A549 (cell line): ENCODE data around the gene PTGES. TPM values are rescaled to one million over a fixed set of nuclear protein-coding genes. Genes with fewer than 3 reads are reported as not detected.

Experiments used
- ATAC-seq, 2 experiments: fragments of 200-7000 bp in 1 of 2; fragments of >200 bp in 1 of 2; cut with Nextera tagmentation in 1 of 2; cut with Tn5 transposase in 1 of 2; 3 replicates each; pipeline versions ENCODE4 v1.8.0 to v1.9.1; 2018 to 2020; ENCODE audit warnings: mild to moderate bottlenecking in 1 of 2, moderate library complexity in 1 of 2
- CTCF ChIA-PET: fragments of 300-600 bp; sonication (Branson Sonifier 250); formaldehyde crosslinking; extraction: SDS; loops from one replicate; lab custom pipeline; 2021; ENCODE audit warnings: antibody characterized with exemption, inconsistent platforms; lab: Yijun Ruan, JAX
- POLR2A ChIA-PET: fragments of 350-600 bp; formaldehyde crosslinking; extraction: SDS; loops from one replicate; lab custom pipeline; 2021; ENCODE audit warnings: antibody characterized with exemption, inconsistent platforms; lab: Yijun Ruan, JAX
- DNase-seq, 2 experiments: peaks; one replicate each; pipeline versions ENCODE4 v3.0.0 to v3.0.0-alpha.2; 2011 to 2016; ENCODE audit warnings: low read depth in 1 of 2, low spot score in 1 of 2
- FAIRE-seq: peaks from 2 replicates; lab custom pipeline; 2011; peaks lifted over from hg19 to GRCh38; lab: Jason Lieb, UNC
- H3K27ac ChIP-seq, 2 experiments: fragments of >200 bp; sonication (Bioruptor Twin); formaldehyde crosslinking; 3 replicates each; pipeline ENCODE4 v1.5.1; 2016 to 2017
- H3K4me1 ChIP-seq: fragments of >200 bp; sonication (Bioruptor Twin); formaldehyde crosslinking; 3 replicates; pipeline ENCODE4 v1.6.1; 2016
- H3K4me2 ChIP-seq: fragments of >200 bp; sonication (Bioruptor Twin); formaldehyde crosslinking; 3 replicates; pipeline ENCODE4 v1.6.1; 2016
- H3K4me3 ChIP-seq: fragments of >200 bp; sonication (Bioruptor Twin); formaldehyde crosslinking; 3 replicates; pipeline ENCODE4 v1.5.1; 2016
- H3K9me3 ChIP-seq: fragments of >200 bp; sonication (Bioruptor Twin); formaldehyde crosslinking; 3 replicates; pipeline ENCODE4 v1.6.1; 2016
- CBX8 ChIP-seq: fragments of 200-600 bp; sonication (generic); IDR thresholded peaks from 2 replicates; pipeline ENCODE4 v1.6.1; 2016
- FOSB ChIP-seq: fragments of 250-450 bp; sonication (Bioruptor Pico); IDR thresholded peaks from 2 replicates; pipeline ENCODE4 v1.5.0; 2020; ENCODE audit warnings: mild to moderate bottlenecking, moderate library complexity
- MAZ ChIP-seq: fragments of 150-350 bp; IDR thresholded peaks from 2 replicates; pipeline ENCODE4 v1.6.1; 2014; ENCODE audit warnings: antibody characterized with exemption, low read depth, low read length, borderline replicate concordance
- MYC ChIP-seq: IDR thresholded peaks from 2 replicates; pipeline ENCODE4 v1.6.1; 2012; ENCODE audit warnings: mild to moderate bottlenecking, inconsistent platforms, low read length, improper control_type of control experiment, borderline replicate concordance
- PHF8 ChIP-seq: fragments of 200-600 bp; sonication (generic); IDR thresholded peaks from 2 replicates; pipeline ENCODE4 v1.6.1; 2016; ENCODE audit warnings: low read depth, mild to moderate bottlenecking, antibody characterized with exemption, moderate library complexity, borderline replicate concordance
- RAD21 ChIP-seq, 2 experiments: fragments of >200 bp in 1 of 2; sonication (Bioruptor Twin) in 1 of 2; formaldehyde crosslinking in 1 of 2; IDR thresholded peaks in 1 of 2; conservative IDR thresholded peaks in 1 of 2; 2 replicates in 1 of 2; 3 replicates in 1 of 2; pipeline ENCODE4 v1.6.1; 2012 to 2018; ENCODE audit warnings: inconsistent platforms in 1 of 2
- RARB ChIP-seq: fragments of 250-450 bp; sonication (Bioruptor Pico); IDR thresholded peaks from 2 replicates; pipeline ENCODE4 v1.8.0; 2021; ENCODE audit warnings: mild to moderate bottlenecking, moderate library complexity
- RCOR1 ChIP-seq: fragments of 150-350 bp; IDR thresholded peaks from 2 replicates; pipeline ENCODE4 v1.6.1; 2014; ENCODE audit warnings: antibody characterized with exemption, low read length, low read depth
- TFCP2L1 ChIP-seq: fragments of 250-450 bp; sonication (Bioruptor Pico); IDR thresholded peaks from 2 replicates; pipeline ENCODE4 v1.5.0; 2021; ENCODE audit warnings: mild to moderate bottlenecking
- ZSCAN20 ChIP-seq: fragments of 250-450 bp; sonication (Bioruptor Pico); IDR thresholded peaks from 2 replicates; pipeline ENCODE4 v1.8.0; 2022; ENCODE audit warnings: mild to moderate bottlenecking, moderate library complexity
- WGBS: methylation state at CpG from one replicate; pipeline ENCODE4 v1.1.6; 2017; ENCODE audit errors: missing lambda C conversion rate; 5-methylcytosine and 5-hydroxymethylcytosine counted together
- polyA plus RNA-seq, 4 experiments: library from polyadenylated mRNA; depleted of rRNA in 3 of 4; stranded (reverse); fragments of >200 nt; fragmentation: RNase III in 1 of 4; extraction: RNeasy Plus Mini Kit Qiagen cat#74134 plus additional on column Dnase treatment in 1 of 4; gene quantifications; 2 replicates in 3 of 4; 3 replicates in 1 of 4; pipeline ENCODE4 v1.2.3, GENCODE V29; 2011 to 2017
- TF ChIP-seq, protein P1 (sequence below): fragments of >200 bp; sonication (Bioruptor Twin); formaldehyde crosslinking; IDR thresholded peaks from 3 replicates; pipeline ENCODE4 v1.6.1; 2016

Gene PTGES
- polyA plus RNA-seq, 2 of the 4 experiments (the other 2 are of a cell fraction), result 19.1 to 58.8 TPM

DNA sequence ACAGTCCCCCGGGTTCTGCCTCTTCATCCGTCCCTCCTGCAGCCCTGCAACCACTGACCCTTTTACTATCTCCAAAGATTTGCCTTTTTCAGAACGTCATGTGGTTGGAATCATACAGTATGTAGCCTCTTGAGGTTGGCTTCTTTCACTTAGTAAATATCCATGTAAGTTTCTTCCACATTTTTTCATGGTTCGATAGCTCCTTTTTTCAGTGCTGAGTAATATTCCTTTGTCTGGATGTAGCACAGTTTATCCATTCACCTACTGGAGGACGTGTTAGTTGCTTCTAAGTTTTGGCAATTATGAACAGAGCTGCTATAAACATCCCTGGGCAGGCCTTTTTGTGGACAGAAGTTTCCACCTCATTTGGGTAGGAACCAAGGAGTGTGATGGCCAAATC, 60.3 kb downstream of the PTGES start:
- no peak for TF ChIP-seq RAD21 (conservative IDR thresholded peaks at IDR 0.05 in 1 of 2, IDR thresholded peaks at IDR 0.05 in 1 of 2)
- no peak for TF ChIP-seq RCOR1
- no peak for TF ChIP-seq FOSB
- TF ChIP-seq PHF8, result no peak
- TF ChIP-seq ZSCAN20 (CRISPR knock-in tag), result no peak
- TF ChIP-seq TFCP2L1 (CRISPR knock-in tag), result no peak
- TF ChIP-seq RARB (CRISPR knock-in tag), result no peak
- TF ChIP-seq MYC, result no peak
- TF ChIP-seq, protein P1, sequence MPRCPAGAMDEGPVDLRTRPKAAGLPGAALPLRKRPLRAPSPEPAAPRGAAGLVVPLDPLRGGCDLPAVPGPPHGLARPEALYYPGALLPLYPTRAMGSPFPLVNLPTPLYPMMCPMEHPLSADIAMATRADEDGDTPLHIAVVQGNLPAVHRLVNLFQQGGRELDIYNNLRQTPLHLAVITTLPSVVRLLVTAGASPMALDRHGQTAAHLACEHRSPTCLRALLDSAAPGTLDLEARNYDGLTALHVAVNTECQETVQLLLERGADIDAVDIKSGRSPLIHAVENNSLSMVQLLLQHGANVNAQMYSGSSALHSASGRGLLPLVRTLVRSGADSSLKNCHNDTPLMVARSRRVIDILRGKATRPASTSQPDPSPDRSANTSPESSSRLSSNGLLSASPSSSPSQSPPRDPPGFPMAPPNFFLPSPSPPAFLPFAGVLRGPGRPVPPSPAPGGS, result no peak
- TF ChIP-seq CBX8, result no peak
- no peak for TF ChIP-seq MAZ
- TF ChIP-seq, all 56 proteins: peak for 0
- WGBS, result 76% methylated on average over 5 of the region's 5 CpGs
- CTCF ChIA-PET, result interaction anchor here (0.6 to 1.4 kb wide), 3 partner anchors 35 to 91 kb away, joined by 3 to 4 read pairs (median 3); no protein-coding TSS in a partner anchor
- Histone ChIP-seq H3K4me1 (peaks cover 12% of the 10 kb centered on the region), H3K9me3 (no peaks in the 10 kb centered on the region), H3K4me3 (no peak overlapping the region), H3K4me2 (no peak overlapping the region), H3K27ac (no peak overlapping the region)
- FAIRE-seq (no peak), ATAC-seq (no peak), DNase-seq (no peak)
- POLR2A ChIA-PET, result no interaction called here

Other genes starting within 250 kb of the PTGES start
- gene C9orf50, start 131.9 kb downstream of the PTGES start, polyA plus RNA-seq (2011; rRNA removed), result 0.10 TPM in 1 of 2 replicates, not detected in the other
- gene C9orf50, start 131.9 kb downstream of the PTGES start, polyA plus RNA-seq (2017; fragmentation: RNase III; extraction: RNeasy Plus Mini Kit Qiagen cat#74134 plus additional on column Dnase treatment), result 0.05 TPM in 1 of 3 replicates, not detected in the others
- 39.2 and 49.4 TPM in 2 replicates for gene NTMT1, start 126.9 kb downstream of the PTGES start, polyA plus RNA-seq (2011; rRNA removed)
- 75.8 to 96.4 TPM (median 92.2 TPM) in 3 replicates for gene NTMT1, start 126.9 kb downstream of the PTGES start, polyA plus RNA-seq (2017; fragmentation: RNase III; extraction: RNeasy Plus Mini Kit Qiagen cat#74134 plus additional on column Dnase treatment)
- 9.2 and 9.4 TPM in 2 replicates for gene ASB6, start 110.9 kb downstream of the PTGES start, polyA plus RNA-seq (2011; rRNA removed)
- 16.3 to 17.3 TPM (median 16.3 TPM) in 3 replicates for gene ASB6, start 110.9 kb downstream of the PTGES start, polyA plus RNA-seq (2017; fragmentation: RNase III; extraction: RNeasy Plus Mini Kit Qiagen cat#74134 plus additional on column Dnase treatment)
- gene PRRX2, start 87.4 kb downstream of the PTGES start, polyA plus RNA-seq (2011; rRNA removed), result 0.90 and 0.95 TPM in 2 replicates
- gene PRRX2, start 87.4 kb downstream of the PTGES start, polyA plus RNA-seq (2017; fragmentation: RNase III; extraction: RNeasy Plus Mini Kit Qiagen cat#74134 plus additional on column Dnase treatment), result 2.2 to 2.7 TPM (median 2.3 TPM) in 3 replicates
- 32.4 and 38.0 TPM in 2 replicates for gene TOR1B, start 50.1 kb upstream of the PTGES start, polyA plus RNA-seq (2011; rRNA removed)
- gene TOR1B, start 50.1 kb upstream of the PTGES start, polyA plus RNA-seq (2017; fragmentation: RNase III; extraction: RNeasy Plus Mini Kit Qiagen cat#74134 plus additional on column Dnase treatment), result 23.3 to 26.9 TPM (median 24.9 TPM) in 3 replicates
- 74.9 and 77.3 TPM in 2 replicates for gene TOR1A, start 71.1 kb upstream of the PTGES start, polyA plus RNA-seq (2011; rRNA removed)
- gene TOR1A, start 71.1 kb upstream of the PTGES start, polyA plus RNA-seq (2017; fragmentation: RNase III; extraction: RNeasy Plus Mini Kit Qiagen cat#74134 plus additional on column Dnase treatment), result 52.3 to 58.7 TPM (median 54.0 TPM) in 3 replicates
- gene C9orf78, start 82.2 kb upstream of the PTGES start, polyA plus RNA-seq (2011; rRNA removed), result 58.0 and 91.4 TPM in 2 replicates
- 111 to 131 TPM (median 127 TPM) in 3 replicates for gene C9orf78, start 82.2 kb upstream of the PTGES start, polyA plus RNA-seq (2017; fragmentation: RNase III; extraction: RNeasy Plus Mini Kit Qiagen cat#74134 plus additional on column Dnase treatment)
- gene USP20, start 82.4 kb upstream of the PTGES start, polyA plus RNA-seq (2011; rRNA removed), result 3.8 and 3.9 TPM in 2 replicates
- gene USP20, start 82.4 kb upstream of the PTGES start, polyA plus RNA-seq (2017; fragmentation: RNase III; extraction: RNeasy Plus Mini Kit Qiagen cat#74134 plus additional on column Dnase treatment), result 5.0 to 5.9 TPM (median 5.9 TPM) in 3 replicates